GM12878 (cell line): ENCODE results near the gene APOBEC3B. TPM values are rescaled to one million over a fixed set of nuclear protein-coding genes. Genes with fewer than 3 reads are reported as not detected.

ENCODE experiments used
- ATAC-seq: fragments of 200-7000 bp; cut with Tn5 transposase; 3 replicates; pipeline ENCODE4 v1.9.1; 2020; ENCODE audit warnings: mild to moderate bottlenecking, moderate library complexity
- BruUV-seq: library from RNA; stranded (reverse); fragments of 400-500 nt; replicated peaks from 2 replicates; lab custom pipeline; 2021; lab: Mats Ljungman, UMichigan
- CTCF ChIA-PET: fragments of 300-600 bp; sonication (Branson Sonifier 250); formaldehyde crosslinking; extraction: SDS; loops from one replicate; lab custom pipeline; 2021; ENCODE audit warnings: inconsistent platforms; lab: Yijun Ruan, JAX
- POLR2A ChIA-PET: fragments of 350-600 bp; formaldehyde crosslinking; extraction: SDS; loops from one replicate; lab custom pipeline; 2021; ENCODE audit warnings: inconsistent platforms; lab: Charles Lee
- RAD21 ChIA-PET: fragments of 300-600 bp; sonication (Branson Sonifier 250); formaldehyde crosslinking; loops from one replicate; lab custom pipeline; 2023; ENCODE audit warnings: antibody characterized with exemption; ENCODE audit not compliant: unreplicated experiment; lab: Charles Lee
- SMC1A ChIA-PET: fragments of 300-600 bp; sonication (Branson Sonifier 250); formaldehyde crosslinking; loops from one replicate; lab custom pipeline; 2023; ENCODE audit not compliant: unreplicated experiment, uncharacterized antibody; lab: Charles Lee
- DNase-seq: peaks from one replicate; pipeline ENCODE4 v3.0.0-alpha.2; 2011; ENCODE audit warnings: low read depth, low spot score
- FAIRE-seq: peaks from 3 replicates; lab custom pipeline; 2011; peaks lifted over from hg19 to GRCh38; lab: Jason Lieb, UNC
- H2AFZ ChIP-seq: 2 replicates; pipeline ENCODE4 v1.6.0; 2011; ENCODE audit warnings: low read depth, low read length, control low read depth; ENCODE audit not compliant: control insufficient read depth
- H3K27ac ChIP-seq: 2 replicates; pipeline ENCODE4 v1.5.1; 2011; ENCODE audit warnings: control low read depth; ENCODE audit not compliant: control insufficient read depth, insufficient read depth
- H3K27me3 ChIP-seq, 2 experiments: replicated peaks in 1 of 2; 2 replicates each; pipeline versions ENCODE4 v1.6.0 to v1.6.1; 2011; ENCODE audit warnings: low read length in 1 of 2; ENCODE audit not compliant: control insufficient read depth in 2 of 2, insufficient read depth in 2 of 2
- H3K36me3 ChIP-seq, 2 experiments: 2 replicates each; pipeline ENCODE4 v1.5.1; 2011; ENCODE audit warnings: low read length in 1 of 2; ENCODE audit not compliant: control insufficient read depth in 2 of 2, insufficient read depth in 2 of 2
- H3K4me1 ChIP-seq: 2 replicates; pipeline ENCODE4 v1.6.1; 2011; ENCODE audit warnings: mild to moderate bottlenecking, low read length, moderate library complexity, mixed read lengths; ENCODE audit not compliant: control insufficient read depth, insufficient read depth
- H3K4me2 ChIP-seq: 2 replicates; pipeline ENCODE4 v1.6.0; 2011; ENCODE audit warnings: control low read depth; ENCODE audit not compliant: control insufficient read depth, insufficient read depth
- H3K4me3 ChIP-seq: fragments of 200-600 bp; sonication (generic); 2 replicates; pipeline ENCODE4 v1.5.1; 2016
- H3K79me2 ChIP-seq: 2 replicates; pipeline ENCODE4 v1.6.0; 2011; ENCODE audit warnings: low read length; ENCODE audit not compliant: control insufficient read depth, insufficient read depth
- H3K9ac ChIP-seq: 2 replicates; pipeline ENCODE4 v1.8.0; 2011; ENCODE audit warnings: low read length, control low read depth, mixed read lengths; ENCODE audit not compliant: control insufficient read depth, insufficient read depth
- H3K9me3 ChIP-seq: replicated peaks from 3 replicates; pipeline ENCODE4 v1.5.1; 2011; ENCODE audit warnings: mild to moderate bottlenecking, low read length; ENCODE audit not compliant: control insufficient read depth, insufficient read depth
- H4K20me1 ChIP-seq: 2 replicates; pipeline ENCODE4 v1.6.0; 2011; ENCODE audit not compliant: control insufficient read depth, insufficient read depth
- ATF7 ChIP-seq: fragments of 450-650 bp; IDR thresholded peaks from 2 replicates; pipeline ENCODE4 v1.6.1; 2016; ENCODE audit warnings: low read depth, mild to moderate bottlenecking
- CBX5 ChIP-seq: sonication (generic); IDR thresholded peaks from 2 replicates; pipeline ENCODE4 v1.6.1; 2016; ENCODE audit warnings: low read depth, moderate library complexity, mild to moderate bottlenecking, inconsistent platforms
- CEBPZ ChIP-seq: fragments of 150-350 bp; IDR thresholded peaks from 2 replicates; pipeline ENCODE4 v1.6.1; 2016; ENCODE audit warnings: low read depth, low read length
- CREM ChIP-seq: IDR thresholded peaks from 2 replicates; pipeline ENCODE4 v1.6.1; 2014; ENCODE audit warnings: antibody characterized with exemption, low read depth
- EZH2 ChIP-seq: IDR thresholded peaks from 2 replicates; pipeline ENCODE4 v1.6.1; 2012; ENCODE audit warnings: low read depth, mild to moderate bottlenecking, control low read depth, inconsistent platforms, low read length, borderline replicate concordance; ENCODE audit not compliant: control insufficient read depth
- FOXK2 ChIP-seq: fragments of 450-650 bp; IDR thresholded peaks from 2 replicates; pipeline ENCODE4 v1.6.1; 2017; ENCODE audit warnings: mild to moderate bottlenecking, moderate library complexity
- IKZF2 ChIP-seq, 2 experiments: fragments of 450-650 bp; IDR thresholded peaks; 2 replicates each; pipeline ENCODE4 v1.6.1; 2017; ENCODE audit warnings: mild to moderate bottlenecking in 2 of 2, moderate library complexity in 2 of 2
- IRF5 ChIP-seq: fragments of 450-650 bp; IDR thresholded peaks from 2 replicates; pipeline ENCODE4 v1.6.1; 2017; ENCODE audit warnings: borderline replicate concordance
- NR2C1 ChIP-seq: fragments of 450-650 bp; IDR thresholded peaks from 2 replicates; pipeline ENCODE4 v1.6.1; 2017; ENCODE audit warnings: antibody characterized with exemption, mild to moderate bottlenecking, moderate library complexity
- NRF1 ChIP-seq: conservative IDR thresholded peaks from 2 replicates; pipeline ENCODE4 v1.6.1; 2011; ENCODE audit warnings: mild to moderate bottlenecking, low read depth, low read length, improper control_type of control experiment
- RUNX3 ChIP-seq: IDR thresholded peaks from 2 replicates; pipeline ENCODE4 v1.6.1; 2012; ENCODE audit warnings: low read length, inconsistent platforms
- SKIL ChIP-seq: fragments of 450-650 bp; IDR thresholded peaks from 2 replicates; pipeline ENCODE4 v1.6.1; 2017; ENCODE audit warnings: mild to moderate bottlenecking, low read depth, inconsistent platforms; ENCODE audit not compliant: poor library complexity, severe bottlenecking
- SPI1 ChIP-seq: IDR thresholded peaks from 2 replicates; pipeline ENCODE4 v1.6.1; 2011; ENCODE audit warnings: low read depth, mild to moderate bottlenecking, low read length, moderate library complexity, borderline replicate concordance; ENCODE audit not compliant: insufficient read depth
- STAT3 ChIP-seq: IDR thresholded peaks from 2 replicates; pipeline ENCODE4 v1.6.1; 2011; ENCODE audit warnings: low read depth, low read length, improper control_type of control experiment
- YY1 ChIP-seq: IDR thresholded peaks from 2 replicates; pipeline ENCODE4 v1.6.1; 2011; ENCODE audit warnings: low read depth, mild to moderate bottlenecking, low read length
- ZBTB4 ChIP-seq: fragments of 450-650 bp; formaldehyde crosslinking; IDR thresholded peaks from 2 replicates; pipeline ENCODE4 v1.4.0; 2022; ENCODE audit warnings: mild to moderate bottlenecking, moderate library complexity
- WGBS: methylation state at CpG from one replicate; pipeline ENCODE4 v1.1.6; 2016; ENCODE audit warnings: low lambda C conversion rate; ENCODE audit not compliant: insufficient replicate concordance, insufficient coverage; ENCODE audit errors: missing lambda C conversion rate; 5-methylcytosine and 5-hydroxymethylcytosine counted together
- in situ Hi-C: fragments of 300-500 bp; cut with MboI; formaldehyde crosslinking; loops from 9 replicates; pipeline ENCODE4 v1.14.3; 2018; ENCODE audit warnings: mixed read lengths
- intact Hi-C: fragments of 100-400 bp; cut with micrococcal nuclease; formaldehyde crosslinking; loops from one replicate; pipeline ENCODE4 v1.14.2; 2022; ENCODE audit not compliant: unreplicated experiment
- polyA plus RNA-seq, 11 experiments: library from polyadenylated mRNA; depleted of rRNA in 4 of 11; unstranded in 6 of 11; stranded (reverse) in 5 of 11; fragments of >200 nt; fragmentation: Nextera tagmentation in 4 of 11; fragmentation: Illumina TruSeq in 1 of 11; extraction: Ambion mirVana in 4 of 11; extraction: Trizol in 1 of 11; gene quantifications; 1 replicate in 1 of 11; 2 replicates in 10 of 11; pipeline versions ENCODE4 v1.2.1 to v1.2.3, GENCODE V29; 2011 to 2016; ENCODE audit warnings: inconsistent platforms in 2 of 11, missing spikeins in 2 of 11, low read depth in 1 of 11
- total RNA-seq, 4 experiments: library from RNA; depleted of rRNA in 3 of 4; stranded (reverse); fragments of >200 nt in 3 of 4; fragmentation: Illumina TruSeq in 1 of 4; extraction: Trizol in 1 of 4; gene quantifications; 2 replicates each; pipeline versions ENCODE4 v1.2.1 to v1.2.3, GENCODE V29; 2013 to 2021

The APOBEC3B gene
- total and polyA plus RNA-seq, 10 of the 15 experiments (the other 5 are each of a cell fraction or from before 2014, with no cell fraction given): 2.4 to 75.1 (median 30.9) TPM

GRCh38 chr22:38935616-38936015 lies 46.5 kb upstream of the APOBEC3B start:
- Histone ChIP-seq H3K9me3 (no peaks in the 10 kb centered on the region), H3K27ac (no peak overlapping the region), H3K9ac (no peak overlapping the region), H3K79me2 (no peaks in the 10 kb centered on the region), H3K27me3 (no peaks in the 10 kb centered on the region), H2AFZ (no peak overlapping the region), H3K4me3 (no peak overlapping the region), H3K4me2 (no peak overlapping the region), H3K4me1 (peaks cover under 1% of the 10 kb centered on the region), H3K36me3 (no peaks in the 10 kb centered on the region), H4K20me1 (no peaks in the 10 kb centered on the region)
- no peak for FAIRE-seq
- ChIA-PET POLR2A (no interaction called here), SMC1A (no interaction called here), CTCF (no interaction called here), RAD21 (no interaction called here)
- no peak for ATAC-seq
- in situ Hi-C loops (no loop called here), intact Hi-C loops (no loop called here)
- DNase-seq: no peak
- WGBS: 84% methylated on average over 13 of the region's 13 CpGs
- BruUV-seq: no TSS peak
- TF ChIP-seq NRF1 (no peak), ZBTB4 (CRISPR knock-in tag) (no peak), ATF7 (no peak), FOXK2 (no peak), IKZF2 (IDR thresholded peaks at IDR 0.05) (no peak), EZH2 (no peak), SPI1 (no peak), CBX5 (no peak), IRF5 (no peak), RUNX3 (no peak), CEBPZ (no peak), CREM (no peak), YY1 (no peak), NR2C1 (no peak), SKIL (no peak), STAT3 (no peak)
